Activated naive CD4-positive, alpha-beta T cell (primary cell): ENCODE measurements around the gene SRBD1.

Source experiments
- DNase-seq, 4 experiments: peaks; one replicate each; lab custom pipeline; 2025; lab: John Stamatoyannopoulos, UW

SRBD1 gene

GRCh38 chr2:45596761-45597160 lies 14.3 kb downstream of the SRBD1 start:
- DNase-seq: no peak

GRCh38 chr2:45595721-45596435 lies 15.2 kb downstream of the SRBD1 start:
- DNase-seq: no peak

- DNase-seq: no peak
Observed at GRCh38 chr2:45591073-45591472, 20.0 kb downstream of the SRBD1 start.

GRCh38 chr2:45588158-45588829 lies 22.8 kb downstream of the SRBD1 start:
- no peak for DNase-seq

- DNase-seq: no peak
Observed at GRCh38 chr2:45586600-45586999, 24.5 kb downstream of the SRBD1 start.

GRCh38 chr2:45585267-45585861 lies 25.7 kb downstream of the SRBD1 start:
- no peak for DNase-seq

- DNase-seq: no peak
Observed at GRCh38 chr2:45583977-45584376, 27.1 kb downstream of the SRBD1 start.

GRCh38 chr2:45582522-45582921 lies 28.5 kb downstream of the SRBD1 start:
- no peak for DNase-seq

GRCh38 chr2:45578056-45578843 lies 32.8 kb downstream of the SRBD1 start:
- peak in 1 of 4 experiments; percentile 3 for DNase-seq

- DNase-seq: no peak
Observed at GRCh38 chr2:45577441-45577840, 33.6 kb downstream of the SRBD1 start.

- DNase-seq: no peak
Observed at GRCh38 chr2:45575881-45576280, 35.2 kb downstream of the SRBD1 start.

- DNase-seq: no peak
Observed at GRCh38 chr2:45572979-45573378, 38.1 kb downstream of the SRBD1 start.

- no peak for DNase-seq
Observed at GRCh38 chr2:45571940-45572339, 39.1 kb downstream of the SRBD1 start.

- DNase-seq: no peak
Observed at GRCh38 chr2:45570671-45571334, 40.3 kb downstream of the SRBD1 start.

GRCh38 chr2:45568935-45569334 lies 42.1 kb downstream of the SRBD1 start:
- DNase-seq: no peak

GRCh38 chr2:45567974-45568789 lies 42.9 kb downstream of the SRBD1 start:
- DNase-seq: no peak

GRCh38 chr2:45567288-45567963 lies 43.6 kb downstream of the SRBD1 start:
- no peak for DNase-seq

GRCh38 chr2:45559436-45559835 lies 51.6 kb downstream of the SRBD1 start:
- DNase-seq: no peak

- DNase-seq: no peak
Observed at GRCh38 chr2:45554742-45555140, 56.3 kb downstream of the SRBD1 start.

- DNase-seq: no peak
Observed at GRCh38 chr2:45554073-45554741, 56.9 kb downstream of the SRBD1 start.
